Measurements from ENCODE around the gene ALPL. TPM values are rescaled to one million over a fixed set of nuclear protein-coding genes. Genes with fewer than 3 reads are reported as not detected.

ALPL gene
- polyA plus RNA-seq, 2 of the 4 experiments (the other 2 are of a cell fraction), result 0.06 to 0.31 TPM

DNA sequence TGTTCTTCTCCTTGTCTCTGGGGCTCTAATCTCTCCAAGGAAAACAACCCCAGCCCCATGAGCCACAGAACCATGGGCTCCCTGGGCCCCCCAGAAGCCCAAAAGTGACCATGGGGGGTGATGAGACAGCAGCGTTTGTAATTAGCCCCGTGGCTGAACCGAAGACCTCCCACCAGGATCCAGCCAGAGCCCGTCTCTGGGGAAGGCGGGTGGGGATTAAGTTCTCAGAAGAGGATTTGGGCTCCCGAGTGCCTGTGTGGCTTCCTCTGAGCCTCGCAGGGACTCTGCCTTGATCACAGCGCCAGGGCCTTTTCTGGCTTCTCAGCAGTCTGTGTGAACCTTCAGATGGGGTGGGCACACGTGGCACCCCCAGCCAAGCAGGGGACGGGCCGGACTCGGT lies 77.0 kb downstream of the ALPL start:
- H3K27ac ChIP-seq, result peak overlapping the region; percentile 57 to 77
- no peak for DNase-seq (ENCODE audit: low read depth in 1 of 2, low spot score in 1 of 2)
- no peak for FAIRE-seq
- ATAC-seq, result peak in 1 of 2 experiments; percentile 7; a peak in 2 of 6 replicates
- 82% methylated on average over 4 of the region's 12 CpGs for WGBS (ENCODE audit: missing lambda C conversion rate)
- TF ChIP-seq ZFP36 (IDR thresholded peaks at IDR 0.05; ENCODE audit: borderline replicate concordance, partially characterized antibody) (no peak), EHF (CRISPR knock-in tag; IDR thresholded peaks at IDR 0.05) (no peak), RAD21 (conservative IDR thresholded peaks at IDR 0.05 in 1 of 2, IDR thresholded peaks at IDR 0.05 in 1 of 2) (no peak), MAFK (IDR thresholded peaks at IDR 0.05; ENCODE audit: partially characterized antibody) (no peak), HEYL (CRISPR knock-in tag; IDR thresholded peaks at IDR 0.05) (no peak), CTCF (IDR thresholded peaks at IDR 0.05) (no peak), SMC3 (IDR thresholded peaks at IDR 0.05) (no peak)
- TF ChIP-seq, protein P1, sequence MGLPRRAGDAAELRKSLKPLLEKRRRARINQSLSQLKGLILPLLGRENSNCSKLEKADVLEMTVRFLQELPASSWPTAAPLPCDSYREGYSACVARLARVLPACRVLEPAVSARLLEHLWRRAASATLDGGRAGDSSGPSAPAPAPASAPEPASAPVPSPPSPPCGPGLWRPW (IDR thresholded peaks at IDR 0.05), result no peak
- TF ChIP-seq, protein P2, sequence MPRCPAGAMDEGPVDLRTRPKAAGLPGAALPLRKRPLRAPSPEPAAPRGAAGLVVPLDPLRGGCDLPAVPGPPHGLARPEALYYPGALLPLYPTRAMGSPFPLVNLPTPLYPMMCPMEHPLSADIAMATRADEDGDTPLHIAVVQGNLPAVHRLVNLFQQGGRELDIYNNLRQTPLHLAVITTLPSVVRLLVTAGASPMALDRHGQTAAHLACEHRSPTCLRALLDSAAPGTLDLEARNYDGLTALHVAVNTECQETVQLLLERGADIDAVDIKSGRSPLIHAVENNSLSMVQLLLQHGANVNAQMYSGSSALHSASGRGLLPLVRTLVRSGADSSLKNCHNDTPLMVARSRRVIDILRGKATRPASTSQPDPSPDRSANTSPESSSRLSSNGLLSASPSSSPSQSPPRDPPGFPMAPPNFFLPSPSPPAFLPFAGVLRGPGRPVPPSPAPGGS (IDR thresholded peaks at IDR 0.05), result no peak
- peaks cover 20% of the 10 kb centered on the region for H3K4me1 ChIP-seq
- ChIA-PET POLR2A (no interaction called here), CTCF (interaction anchor here (0.9 kb wide), 1 partner anchor 10 kb away, joined by 4 read pairs; no protein-coding TSS in a partner anchor)
- peak overlapping the region; percentile 63 for H3K4me2 ChIP-seq
- H3K4me3 ChIP-seq, result no peak overlapping the region
- no peaks in the 10 kb centered on the region for H3K9me3 ChIP-seq

GRCh38 chr1:21586846-21587601 lies 77.8 kb downstream of the ALPL start:
- ATAC-seq (peak; percentile 86 to 91), DNase-seq (ENCODE audit: low read depth in 1 of 2, low spot score in 1 of 2) (peak; percentile 74 to 91), FAIRE-seq (no peak)
- H3K4me3 ChIP-seq, result no peak overlapping the region
- H3K9me3 ChIP-seq, result no peaks in the 10 kb centered on the region
- POLR2A ChIA-PET, result no interaction called here
- CTCF ChIA-PET, result interaction anchor here (0.9 to 1.5 kb wide), 2 partner anchors 9 to 218 kb away, joined by 4 to 6 read pairs; no protein-coding TSS in a partner anchor
- peak overlapping the region; percentile 57 to 77; a peak in 5 of 6 replicates for H3K27ac ChIP-seq
- 10% methylated on average over 8 of the region's 24 CpGs for WGBS (ENCODE audit: missing lambda C conversion rate)
- peak overlapping the region; percentile 63 for H3K4me2 ChIP-seq
- peaks cover 20% of the 10 kb centered on the region for H3K4me1 ChIP-seq
- no peak for TF ChIP-seq NPAS2 (CRISPR knock-in tag; IDR thresholded peaks at IDR 0.05; ENCODE audit: borderline replicate concordance)
- TF ChIP-seq FOSL2 (IDR thresholded peaks at IDR 0.05), result no peak
- TF ChIP-seq FOSL2 (CRISPR knock-in tag; IDR thresholded peaks at IDR 0.05), result peak; percentile 79
- TF ChIP-seq KDM1A (IDR thresholded peaks at IDR 0.05; ENCODE audit: low read depth), result no peak
- TF ChIP-seq SREBF2 (IDR thresholded peaks at IDR 0.05), result no peak
- TF ChIP-seq RAD21 (conservative IDR thresholded peaks at IDR 0.05 in 1 of 2, IDR thresholded peaks at IDR 0.05 in 1 of 2), result 0 out of 5 replicates have a peak, but pooled peaks of 1 of the 2 experiments have one; percentile 3
- no peak for TF ChIP-seq RCOR1 (IDR thresholded peaks at IDR 0.05; ENCODE audit: low read depth, low read length)
- TF ChIP-seq, protein P3, sequence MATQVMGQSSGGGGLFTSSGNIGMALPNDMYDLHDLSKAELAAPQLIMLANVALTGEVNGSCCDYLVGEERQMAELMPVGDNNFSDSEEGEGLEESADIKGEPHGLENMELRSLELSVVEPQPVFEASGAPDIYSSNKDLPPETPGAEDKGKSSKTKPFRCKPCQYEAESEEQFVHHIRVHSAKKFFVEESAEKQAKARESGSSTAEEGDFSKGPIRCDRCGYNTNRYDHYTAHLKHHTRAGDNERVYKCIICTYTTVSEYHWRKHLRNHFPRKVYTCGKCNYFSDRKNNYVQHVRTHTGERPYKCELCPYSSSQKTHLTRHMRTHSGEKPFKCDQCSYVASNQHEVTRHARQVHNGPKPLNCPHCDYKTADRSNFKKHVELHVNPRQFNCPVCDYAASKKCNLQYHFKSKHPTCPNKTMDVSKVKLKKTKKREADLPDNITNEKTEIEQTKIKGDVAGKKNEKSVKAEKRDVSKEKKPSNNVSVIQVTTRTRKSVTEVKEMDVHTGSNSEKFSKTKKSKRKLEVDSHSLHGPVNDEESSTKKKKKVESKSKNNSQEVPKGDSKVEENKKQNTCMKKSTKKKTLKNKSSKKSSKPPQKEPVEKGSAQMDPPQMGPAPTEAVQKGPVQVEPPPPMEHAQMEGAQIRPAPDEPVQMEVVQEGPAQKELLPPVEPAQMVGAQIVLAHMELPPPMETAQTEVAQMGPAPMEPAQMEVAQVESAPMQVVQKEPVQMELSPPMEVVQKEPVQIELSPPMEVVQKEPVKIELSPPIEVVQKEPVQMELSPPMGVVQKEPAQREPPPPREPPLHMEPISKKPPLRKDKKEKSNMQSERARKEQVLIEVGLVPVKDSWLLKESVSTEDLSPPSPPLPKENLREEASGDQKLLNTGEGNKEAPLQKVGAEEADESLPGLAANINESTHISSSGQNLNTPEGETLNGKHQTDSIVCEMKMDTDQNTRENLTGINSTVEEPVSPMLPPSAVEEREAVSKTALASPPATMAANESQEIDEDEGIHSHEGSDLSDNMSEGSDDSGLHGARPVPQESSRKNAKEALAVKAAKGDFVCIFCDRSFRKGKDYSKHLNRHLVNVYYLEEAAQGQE (IDR thresholded peaks at IDR 0.05), result no peak
- TF ChIP-seq EP300 (IDR thresholded peaks at IDR 0.05), result no peak
- no peak for TF ChIP-seq CBX8 (IDR thresholded peaks at IDR 0.05)
- TF ChIP-seq, protein P4, sequence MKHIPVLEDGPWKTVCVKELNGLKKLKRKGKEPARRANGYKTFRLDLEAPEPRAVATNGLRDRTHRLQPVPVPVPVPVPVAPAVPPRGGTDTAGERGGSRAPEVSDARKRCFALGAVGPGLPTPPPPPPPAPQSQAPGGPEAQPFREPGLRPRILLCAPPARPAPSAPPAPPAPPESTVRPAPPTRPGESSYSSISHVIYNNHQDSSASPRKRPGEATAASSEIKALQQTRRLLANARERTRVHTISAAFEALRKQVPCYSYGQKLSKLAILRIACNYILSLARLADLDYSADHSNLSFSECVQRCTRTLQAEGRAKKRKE (CRISPR knock-in tag; IDR thresholded peaks at IDR 0.05; ENCODE audit: low read depth), result no peak
- TF ChIP-seq CTCF (IDR thresholded peaks at IDR 0.05), result no peak
- TF ChIP-seq, protein P5, sequence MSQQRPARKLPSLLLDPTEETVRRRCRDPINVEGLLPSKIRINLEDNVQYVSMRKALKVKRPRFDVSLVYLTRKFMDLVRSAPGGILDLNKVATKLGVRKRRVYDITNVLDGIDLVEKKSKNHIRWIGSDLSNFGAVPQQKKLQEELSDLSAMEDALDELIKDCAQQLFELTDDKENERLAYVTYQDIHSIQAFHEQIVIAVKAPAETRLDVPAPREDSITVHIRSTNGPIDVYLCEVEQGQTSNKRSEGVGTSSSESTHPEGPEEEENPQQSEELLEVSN (IDR thresholded peaks at IDR 0.05; ENCODE audit: borderline replicate concordance, low read depth), result peak; percentile 55; the same call in 1 of the 2 replicates
- TF ChIP-seq RARB (CRISPR knock-in tag; IDR thresholded peaks at IDR 0.05), result no peak
- TF ChIP-seq CHD2 (IDR thresholded peaks at IDR 0.05; ENCODE audit: low read length, partially characterized antibody), result no peak
- peak in 1 of 2 experiments; percentile 30; a peak in 1 of 5 replicates for TF ChIP-seq JUN (IDR thresholded peaks at IDR 0.05)
- TF ChIP-seq MAFK (IDR thresholded peaks at IDR 0.05; ENCODE audit: partially characterized antibody), result no peak
- TF ChIP-seq ZC3H11A (IDR thresholded peaks at IDR 0.05), result no peak

All from A549 (cell line).